Skeletal muscle cell (primary cell): ENCODE data around the gene ST6GAL2.

Experiments
- DNase-seq: peaks from one replicate; pipeline ENCODE4 v3.0.0-alpha.2; 2010; ENCODE audit warnings: low read depth
- H3K4me3 ChIP-seq: 2 replicates; pipeline ENCODE4 v1.5.1; 2011; ENCODE audit warnings: low read depth, mild to moderate bottlenecking, control low read depth, low read length, moderate library complexity

ST6GAL2 gene

DNA sequence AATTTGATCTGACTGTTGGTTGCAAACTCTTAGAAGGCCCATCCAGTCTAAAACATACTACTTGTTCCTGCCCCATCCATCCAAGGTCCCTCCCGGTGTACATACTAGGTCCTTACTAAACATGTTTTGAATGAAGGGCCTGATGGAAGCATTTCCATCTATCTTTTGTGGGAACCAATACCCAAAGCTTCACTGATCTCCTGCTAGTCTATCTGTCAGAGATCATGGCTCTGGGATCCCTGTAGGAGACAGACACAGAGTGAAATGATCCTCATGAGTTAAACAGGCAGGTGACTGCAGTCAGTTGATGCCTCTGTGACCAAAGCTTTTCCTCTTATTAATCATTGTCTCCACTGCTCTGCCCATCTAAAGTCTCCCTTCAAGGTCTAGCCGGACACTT, 115.0 kb downstream of the ST6GAL2 start:
- no peak overlapping the region for H3K4me3 ChIP-seq
- DNase-seq, result no peak

DNA sequence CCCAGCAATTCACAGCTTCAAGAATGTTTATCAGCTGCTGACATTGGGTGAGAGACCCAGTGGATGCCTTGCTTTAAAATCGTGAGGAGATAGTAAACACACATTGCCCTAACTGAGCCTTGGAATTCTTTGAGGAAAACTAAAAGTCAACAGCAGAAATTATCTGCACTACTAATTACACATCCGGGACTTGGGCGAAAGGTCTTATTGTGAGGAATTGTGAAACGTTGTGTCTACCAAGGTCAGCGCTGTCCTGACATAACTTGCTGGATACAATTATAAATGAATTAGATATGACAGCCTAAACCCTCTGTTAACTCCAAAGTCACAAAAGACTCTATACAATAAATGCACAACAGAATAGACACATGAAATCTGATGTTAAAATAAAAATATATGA, 121.4 kb downstream of the ST6GAL2 start:
- H3K4me3 ChIP-seq, result no peak overlapping the region
- DNase-seq, result no peak

DNA sequence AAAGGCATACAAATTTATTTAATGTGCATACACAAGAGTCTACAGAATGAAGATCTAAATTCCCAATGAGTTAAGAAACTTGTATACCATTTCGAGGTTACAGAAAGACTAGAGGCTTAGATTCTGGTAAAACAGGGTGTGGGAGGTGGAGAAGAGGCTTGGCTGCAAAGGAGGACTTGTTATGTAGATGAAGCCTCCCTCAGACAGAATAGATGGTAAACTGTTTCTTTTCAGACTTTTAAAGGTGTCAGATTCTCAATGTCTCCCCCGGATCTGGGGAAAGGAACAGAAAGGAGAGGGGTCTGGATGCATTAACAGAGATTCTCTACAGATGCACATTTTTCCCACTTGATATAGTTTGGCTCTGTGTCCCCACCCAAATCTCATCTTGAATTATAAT, 126.0 kb downstream of the ST6GAL2 start:
- no peak for DNase-seq
- no peak overlapping the region for H3K4me3 ChIP-seq

DNA sequence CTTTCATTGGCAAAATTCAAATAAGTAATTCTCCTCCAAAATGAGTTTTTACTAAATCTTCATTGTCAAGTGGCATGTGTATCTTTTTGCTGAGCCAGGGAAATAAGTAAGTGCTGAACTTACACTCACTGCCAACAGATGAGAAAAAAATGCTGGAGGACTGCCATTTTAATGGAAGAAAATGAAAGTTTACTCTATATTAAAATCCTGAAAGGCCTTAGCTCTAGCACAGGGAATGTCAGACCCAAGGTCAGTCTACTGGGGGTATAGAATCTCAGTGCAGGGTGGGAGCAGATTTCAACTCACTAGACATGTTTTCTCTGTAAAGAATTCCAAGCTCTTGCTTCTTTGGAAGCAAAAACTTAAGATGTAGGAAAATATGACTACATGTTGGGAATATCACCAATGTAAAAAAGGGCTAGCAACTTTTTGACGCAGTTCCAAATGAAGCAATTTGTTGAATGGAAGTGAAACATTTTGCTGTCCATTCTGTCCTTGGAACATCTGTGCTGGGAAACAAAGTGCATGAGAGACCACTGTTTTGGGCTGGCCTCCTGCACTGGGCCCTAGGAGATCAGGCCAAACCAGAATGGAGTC, 127.0 kb downstream of the ST6GAL2 start:
- no peak for DNase-seq
- no peak overlapping the region for H3K4me3 ChIP-seq
